Measurements from ENCODE around the gene TASP1. TPM values are rescaled to one million over a fixed set of nuclear protein-coding genes. Genes with fewer than 3 reads are reported as not detected.

TASP1 gene
- total RNA-seq, 1 experiment from 2014 or later: 8.9 TPM

DNA sequence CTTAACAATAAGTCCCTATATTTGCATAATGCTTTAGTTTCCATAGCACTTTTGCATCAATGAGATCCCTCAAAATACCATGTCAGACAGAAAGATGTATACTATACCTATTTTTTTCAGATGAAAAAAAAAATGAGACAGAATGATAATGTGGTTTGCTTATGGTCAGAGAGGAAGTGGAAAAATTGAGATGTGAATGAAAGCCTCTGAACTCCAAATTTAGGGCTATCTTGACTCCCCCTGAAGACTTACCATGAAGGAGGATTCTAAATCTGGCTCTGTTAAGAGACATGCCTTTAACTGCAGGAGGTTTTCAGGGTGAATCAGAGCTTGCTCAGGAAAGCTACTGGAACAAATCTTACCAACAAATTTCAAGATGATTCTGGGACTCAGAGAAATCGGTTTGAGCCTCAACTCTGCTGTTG, 241.4 kb downstream of the TASP1 start:
- DNase-seq (ENCODE audit: low read depth, low spot score) (no peak), ATAC-seq (no peak)
- no peaks in the 10 kb centered on the region for H3K36me3 ChIP-seq (ENCODE audit: control insufficient read depth, insufficient read depth, low read length)
- in situ Hi-C loops (cut with HindIII; ENCODE audit: low pct_unique_long_range_greater_than_20kb, low sequenced_read_pairs): no loop called here
- TF ChIP-seq CTCF (IDR thresholded peaks at IDR 0.05) (no peak), REST (IDR thresholded peaks at IDR 0.05; ENCODE audit: insufficient read depth in 1 of 2, low read depth in 2 of 2, low read length in 1 of 2) (no peak), TCF7L2 (IDR thresholded peaks at IDR 0.05; ENCODE audit: low read depth, low read length) (no peak), POLR2AphosphoS5 (IDR thresholded peaks at IDR 0.05; ENCODE audit: low read depth, low read length) (no peak), SIN3A (IDR thresholded peaks at IDR 0.05; ENCODE audit: borderline replicate concordance, insufficient read depth, low read depth, low read length) (no peak)
- BruUV-seq (replicated peaks): no TSS peak
- ChIA-PET CTCF (no interaction called here), POLR2A (no interaction called here)
- H3K4me1 ChIP-seq (ENCODE audit: control insufficient read depth, insufficient read depth, low read length): no peaks in the 10 kb centered on the region
- intact Hi-C loops (cut with micrococcal nuclease; ENCODE audit: unreplicated experiment): no loop called here
- no peaks in the 10 kb centered on the region for H3K9me3 ChIP-seq (ENCODE audit: control insufficient read depth, insufficient read depth, low read depth, low read length)
- no peak overlapping the region for H3K4me3 ChIP-seq (ENCODE audit: low read depth in 2 of 2, low read length in 2 of 2)
- no peak overlapping the region for H3K27ac ChIP-seq (ENCODE audit: low read length)
- no peaks in the 10 kb centered on the region for H3K27me3 ChIP-seq (ENCODE audit: control insufficient read depth, insufficient read depth, low read length)

DNA sequence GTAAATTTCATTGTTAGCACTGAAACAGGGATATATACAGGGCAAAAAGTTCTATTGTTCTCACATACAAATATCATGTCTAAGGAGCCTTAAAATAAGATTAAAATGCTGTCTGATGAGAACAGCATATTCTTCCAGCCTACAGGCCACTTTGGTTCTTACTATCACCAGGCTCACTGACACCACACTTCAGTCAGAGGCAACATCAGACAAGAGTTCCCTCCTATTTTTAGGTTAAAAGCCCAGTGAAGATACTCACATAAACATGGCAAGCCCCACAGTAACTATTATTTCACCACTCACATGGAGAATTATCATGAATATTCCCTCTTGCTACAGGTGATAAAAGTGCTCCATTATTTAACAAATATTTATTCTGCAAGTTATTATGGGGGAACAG, 241.9 kb downstream of the TASP1 start:
- BruUV-seq (replicated peaks): no TSS peak
- H3K27ac ChIP-seq (ENCODE audit: low read length): no peak overlapping the region
- in situ Hi-C loops (cut with HindIII; ENCODE audit: low pct_unique_long_range_greater_than_20kb, low sequenced_read_pairs) (no loop called here), intact Hi-C loops (cut with micrococcal nuclease; ENCODE audit: unreplicated experiment) (no loop called here)
- POLR2A ChIA-PET: no interaction called here
- CTCF ChIA-PET: no interaction called here
- no peaks in the 10 kb centered on the region for H3K36me3 ChIP-seq (ENCODE audit: control insufficient read depth, insufficient read depth, low read length)
- ATAC-seq (no peak), DNase-seq (ENCODE audit: low read depth, low spot score) (no peak)
- TF ChIP-seq TCF7L2 (IDR thresholded peaks at IDR 0.05; ENCODE audit: low read depth, low read length) (no peak), POLR2AphosphoS5 (IDR thresholded peaks at IDR 0.05; ENCODE audit: low read depth, low read length) (no peak), REST (IDR thresholded peaks at IDR 0.05; ENCODE audit: insufficient read depth in 1 of 2, low read depth in 2 of 2, low read length in 1 of 2) (no peak), CTCF (IDR thresholded peaks at IDR 0.05) (no peak), SIN3A (IDR thresholded peaks at IDR 0.05; ENCODE audit: borderline replicate concordance, insufficient read depth, low read depth, low read length) (no peak)
- H3K4me3 ChIP-seq (ENCODE audit: low read depth in 2 of 2, low read length in 2 of 2): no peak overlapping the region
- H3K9me3 ChIP-seq (ENCODE audit: control insufficient read depth, insufficient read depth, low read depth, low read length): no peaks in the 10 kb centered on the region
- no peaks in the 10 kb centered on the region for H3K4me1 ChIP-seq (ENCODE audit: control insufficient read depth, insufficient read depth, low read length)
- no peaks in the 10 kb centered on the region for H3K27me3 ChIP-seq (ENCODE audit: control insufficient read depth, insufficient read depth, low read length)

Data from Panc1 (cell line).